Gastrocnemius medialis (tissue), 4 donors: ENCODE measurements around the gene NGB.

ENCODE experiments used
- CTCF ChIP-seq, 5 experiments: fragments of 450-650 bp in 3 of 5; fragments of 200-600 bp in 2 of 5; sonication (generic) in 2 of 5; IDR thresholded peaks in 4 of 5; conservative IDR thresholded peaks in 1 of 5; 1 replicate in 4 of 5; 2 replicates in 1 of 5; pipeline ENCODE4 v1.5.1; 2016 to 2019; ENCODE audit warnings: antibody characterized with exemption in 5 of 5, mild to moderate bottlenecking in 3 of 5, moderate library complexity in 3 of 5
- POLR2A ChIP-seq, 2 donors: fragments of 450-650 bp; IDR thresholded peaks; one replicate each; pipeline ENCODE4 v1.6.1; 2017; ENCODE audit warnings: antibody characterized with exemption in 2 of 2, mild to moderate bottlenecking in 2 of 2, moderate library complexity in 2 of 2

GRCh38 chr14:77259025-77259715 lies 11.8 kb downstream of the NGB start:
- no peak for TF ChIP-seq CTCF (IDR thresholded peaks at IDR 0.05 in 4 of 5, conservative IDR thresholded peaks at IDR 0.05 in 1 of 5)
- no peak for TF ChIP-seq POLR2A (IDR thresholded peaks at IDR 0.05)
